GM23338 (cell line): Measurements from ENCODE around the gene NRP1. TPM values are rescaled to one million over a fixed set of nuclear protein-coding genes. Genes with fewer than 3 reads are reported as not detected.

ENCODE experiments used
- ATAC-seq: fragments of 200-7000 bp; cut with Tn5 transposase; 3 replicates; pipeline ENCODE4 v1.9.1; 2020
- DNase-seq: peaks from one replicate; pipeline ENCODE4 v3.0.0-alpha.2; 2015; ENCODE audit warnings: low spot score
- H2AFZ ChIP-seq: fragments of 200-600 bp; sonication (generic); 2 replicates; pipeline ENCODE4 v1.8.0; 2016; ENCODE audit warnings: antibody characterized with exemption, mild to moderate bottlenecking, moderate library complexity
- H3F3A ChIP-seq: fragments of 200-600 bp; sonication (generic); replicated peaks from 2 replicates; pipeline ENCODE4 v1.8.0; 2017; ENCODE audit warnings: antibody characterized with exemption, mixed run types, low read depth
- H3K27ac ChIP-seq: fragments of 200-600 bp; sonication (generic); 2 replicates; pipeline ENCODE4 v1.6.1; 2016; ENCODE audit warnings: low read depth
- H3K27me3 ChIP-seq: fragments of 200-600 bp; sonication (generic); 2 replicates; pipeline ENCODE4 v1.8.0; 2016; ENCODE audit warnings: mild to moderate bottlenecking, mixed run types, moderate library complexity; ENCODE audit not compliant: insufficient read depth
- H3K36me3 ChIP-seq: fragments of 200-600 bp; sonication (generic); 2 replicates; pipeline ENCODE4 v1.8.0; 2016; ENCODE audit warnings: mild to moderate bottlenecking; ENCODE audit not compliant: insufficient read depth
- H3K4me1 ChIP-seq: fragments of 200-600 bp; sonication (generic); 2 replicates; pipeline ENCODE4 v1.8.0; 2016; ENCODE audit warnings: mild to moderate bottlenecking, moderate library complexity; ENCODE audit not compliant: insufficient read depth
- H3K4me2 ChIP-seq: fragments of 200-600 bp; sonication (generic); 2 replicates; pipeline ENCODE4 v1.7.1; 2017; ENCODE audit warnings: mixed run types
- H3K4me3 ChIP-seq: fragments of 200-600 bp; sonication (generic); 2 replicates; pipeline ENCODE4 v1.6.1; 2016; ENCODE audit warnings: mixed run types
- H3K79me2 ChIP-seq: fragments of 200-600 bp; sonication (generic); replicated peaks from 2 replicates; pipeline ENCODE4 v1.8.0; 2017; ENCODE audit warnings: mild to moderate bottlenecking; ENCODE audit not compliant: insufficient read depth
- H3K9me2 ChIP-seq: fragments of 200-600 bp; sonication (generic); 2 replicates; pipeline ENCODE4 v1.8.0; 2017; ENCODE audit not compliant: insufficient read depth
- H4K20me1 ChIP-seq: fragments of 200-600 bp; sonication (generic); replicated peaks from 2 replicates; pipeline ENCODE4 v1.8.0; 2017; ENCODE audit warnings: mild to moderate bottlenecking; ENCODE audit not compliant: insufficient read depth
- H3K27ac Mint-ChIP-seq: 2 replicates; pipeline ENCODE4 v1.8.0; 2020; ENCODE audit warnings: inconsistent platforms, mild to moderate bottlenecking, moderate library complexity, mixed read lengths
- H3K27me3 Mint-ChIP-seq: 3 replicates; pipeline ENCODE4 v1.8.0; 2022; ENCODE audit warnings: low read depth, mild to moderate bottlenecking, moderate library complexity, mixed read lengths, inconsistent platforms; ENCODE audit not compliant: insufficient read depth, poor library complexity
- H3K36me3 Mint-ChIP-seq: 3 replicates; pipeline ENCODE4 v1.8.0; 2021; ENCODE audit warnings: low read depth, mild to moderate bottlenecking, inconsistent platforms, moderate library complexity, mixed read lengths
- H3K4me1 Mint-ChIP-seq: 3 replicates; pipeline ENCODE4 v1.8.0; 2020; ENCODE audit warnings: mild to moderate bottlenecking, inconsistent platforms, mixed read lengths
- H3K4me3 Mint-ChIP-seq: 3 replicates; pipeline ENCODE4 v1.8.0; 2021; ENCODE audit warnings: moderate library complexity, mild to moderate bottlenecking, inconsistent platforms, mixed read lengths
- H3K9me3 Mint-ChIP-seq: 3 replicates; pipeline ENCODE4 v1.8.0; 2020; ENCODE audit warnings: moderate library complexity, mild to moderate bottlenecking, inconsistent platforms, mixed read lengths
- CREB1 ChIP-seq: fragments of 250-450 bp; sonication (Bioruptor Pico); IDR thresholded peaks from 2 replicates; pipeline ENCODE4 v1.5.0; 2020; ENCODE audit warnings: low read depth, mild to moderate bottlenecking, moderate library complexity
- EZH2 ChIP-seq: fragments of 200-600 bp; sonication (generic); IDR thresholded peaks from one replicate; pipeline ENCODE4 v1.8.0; 2017; ENCODE audit warnings: antibody characterized with exemption, mild to moderate bottlenecking, low read depth; ENCODE audit not compliant: unreplicated experiment
- EZH2phosphoT487 ChIP-seq: fragments of 200-600 bp; sonication (generic); IDR thresholded peaks from one replicate; pipeline ENCODE4 v1.8.1; 2018; ENCODE audit warnings: antibody characterized with exemption; ENCODE audit not compliant: unreplicated experiment
- POLR2AphosphoS5 ChIP-seq: IDR thresholded peaks from 2 replicates; pipeline ENCODE4 v1.6.1; 2016; ENCODE audit warnings: antibody characterized with exemption, low read depth
- STAT1 ChIP-seq: IDR thresholded peaks from one replicate; pipeline ENCODE4 v1.6.1; 2016; ENCODE audit warnings: antibody characterized with exemption; ENCODE audit not compliant: unreplicated experiment
- ZNF114 ChIP-seq: fragments of 250-450 bp; sonication (Bioruptor Pico); IDR thresholded peaks from 2 replicates; pipeline ENCODE4 v1.5.0; 2020; ENCODE audit warnings: mild to moderate bottlenecking, moderate library complexity
- ZNF462 ChIP-seq: fragments of 250-450 bp; sonication (Bioruptor Pico); IDR thresholded peaks from 2 replicates; pipeline ENCODE4 v1.5.0; 2020; ENCODE audit warnings: mild to moderate bottlenecking, moderate library complexity
- polyA plus RNA-seq: library from polyadenylated mRNA; unstranded; fragments of >200 nt; fragmentation: Nextera tagmentation; extraction: Ambion mirVana; gene quantifications from 2 replicates; pipeline ENCODE4 v1.2.1, GENCODE V29; 2016
- total RNA-seq: library from RNA; depleted of rRNA; stranded (reverse); fragments of >200 nt; shearing (Covaris generic); gene quantifications from 2 replicates; pipeline ENCODE4 v1.2.3, GENCODE V29; 2014
- TF ChIP-seq, protein P1 (sequence below): IDR thresholded peaks from one replicate; pipeline ENCODE4 v1.6.1; 2018; ENCODE audit warnings: antibody characterized with exemption; ENCODE audit not compliant: unreplicated experiment
- TF ChIP-seq, protein P2 (sequence below), 2 experiments: fragments of 200-600 bp in 1 of 2; sonication (generic) in 1 of 2; conservative IDR thresholded peaks; 2 replicates each; pipeline versions ENCODE4 v1.5.1 to v1.6.1; 2016 to 2017; ENCODE audit warnings: antibody characterized with exemption in 2 of 2, low read depth in 2 of 2, mild to moderate bottlenecking in 2 of 2, moderate library complexity in 1 of 2

Gene NRP1
- total and polyA plus RNA-seq, 2 experiments from 2014 or later = 2.9 to 3.5 TPM

DNA sequence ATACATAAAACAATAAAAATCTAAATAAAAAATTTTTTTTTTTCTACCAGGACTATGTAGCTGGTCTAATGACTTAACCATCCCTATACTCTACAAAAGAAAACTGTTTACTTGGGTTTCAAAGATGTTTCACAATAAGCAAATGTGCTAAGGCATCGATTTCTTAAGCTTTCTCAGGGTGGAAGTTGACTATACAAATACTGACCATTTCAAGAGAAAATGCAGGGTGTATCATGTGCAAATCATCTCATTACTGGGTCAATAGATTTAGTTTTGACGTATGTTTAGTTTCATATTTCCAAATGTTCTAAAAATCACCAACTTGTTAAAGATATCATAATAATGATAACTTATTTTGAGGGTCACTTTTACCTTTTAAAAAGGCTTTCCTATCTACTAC, 7.5 kb downstream of the NRP1 start (continued):
- TF ChIP-seq, protein P1, sequence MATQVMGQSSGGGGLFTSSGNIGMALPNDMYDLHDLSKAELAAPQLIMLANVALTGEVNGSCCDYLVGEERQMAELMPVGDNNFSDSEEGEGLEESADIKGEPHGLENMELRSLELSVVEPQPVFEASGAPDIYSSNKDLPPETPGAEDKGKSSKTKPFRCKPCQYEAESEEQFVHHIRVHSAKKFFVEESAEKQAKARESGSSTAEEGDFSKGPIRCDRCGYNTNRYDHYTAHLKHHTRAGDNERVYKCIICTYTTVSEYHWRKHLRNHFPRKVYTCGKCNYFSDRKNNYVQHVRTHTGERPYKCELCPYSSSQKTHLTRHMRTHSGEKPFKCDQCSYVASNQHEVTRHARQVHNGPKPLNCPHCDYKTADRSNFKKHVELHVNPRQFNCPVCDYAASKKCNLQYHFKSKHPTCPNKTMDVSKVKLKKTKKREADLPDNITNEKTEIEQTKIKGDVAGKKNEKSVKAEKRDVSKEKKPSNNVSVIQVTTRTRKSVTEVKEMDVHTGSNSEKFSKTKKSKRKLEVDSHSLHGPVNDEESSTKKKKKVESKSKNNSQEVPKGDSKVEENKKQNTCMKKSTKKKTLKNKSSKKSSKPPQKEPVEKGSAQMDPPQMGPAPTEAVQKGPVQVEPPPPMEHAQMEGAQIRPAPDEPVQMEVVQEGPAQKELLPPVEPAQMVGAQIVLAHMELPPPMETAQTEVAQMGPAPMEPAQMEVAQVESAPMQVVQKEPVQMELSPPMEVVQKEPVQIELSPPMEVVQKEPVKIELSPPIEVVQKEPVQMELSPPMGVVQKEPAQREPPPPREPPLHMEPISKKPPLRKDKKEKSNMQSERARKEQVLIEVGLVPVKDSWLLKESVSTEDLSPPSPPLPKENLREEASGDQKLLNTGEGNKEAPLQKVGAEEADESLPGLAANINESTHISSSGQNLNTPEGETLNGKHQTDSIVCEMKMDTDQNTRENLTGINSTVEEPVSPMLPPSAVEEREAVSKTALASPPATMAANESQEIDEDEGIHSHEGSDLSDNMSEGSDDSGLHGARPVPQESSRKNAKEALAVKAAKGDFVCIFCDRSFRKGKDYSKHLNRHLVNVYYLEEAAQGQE = no peak
- TF ChIP-seq EZH2 = no peak
- TF ChIP-seq STAT1 = no peak
- TF ChIP-seq EZH2phosphoT487 = no peak
- TF ChIP-seq, protein P2, sequence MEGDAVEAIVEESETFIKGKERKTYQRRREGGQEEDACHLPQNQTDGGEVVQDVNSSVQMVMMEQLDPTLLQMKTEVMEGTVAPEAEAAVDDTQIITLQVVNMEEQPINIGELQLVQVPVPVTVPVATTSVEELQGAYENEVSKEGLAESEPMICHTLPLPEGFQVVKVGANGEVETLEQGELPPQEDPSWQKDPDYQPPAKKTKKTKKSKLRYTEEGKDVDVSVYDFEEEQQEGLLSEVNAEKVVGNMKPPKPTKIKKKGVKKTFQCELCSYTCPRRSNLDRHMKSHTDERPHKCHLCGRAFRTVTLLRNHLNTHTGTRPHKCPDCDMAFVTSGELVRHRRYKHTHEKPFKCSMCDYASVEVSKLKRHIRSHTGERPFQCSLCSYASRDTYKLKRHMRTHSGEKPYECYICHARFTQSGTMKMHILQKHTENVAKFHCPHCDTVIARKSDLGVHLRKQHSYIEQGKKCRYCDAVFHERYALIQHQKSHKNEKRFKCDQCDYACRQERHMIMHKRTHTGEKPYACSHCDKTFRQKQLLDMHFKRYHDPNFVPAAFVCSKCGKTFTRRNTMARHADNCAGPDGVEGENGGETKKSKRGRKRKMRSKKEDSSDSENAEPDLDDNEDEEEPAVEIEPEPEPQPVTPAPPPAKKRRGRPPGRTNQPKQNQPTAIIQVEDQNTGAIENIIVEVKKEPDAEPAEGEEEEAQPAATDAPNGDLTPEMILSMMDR (conservative IDR thresholded peaks at IDR 0.05; ENCODE audit: low read depth in 2 of 2) = no peak

DNA sequence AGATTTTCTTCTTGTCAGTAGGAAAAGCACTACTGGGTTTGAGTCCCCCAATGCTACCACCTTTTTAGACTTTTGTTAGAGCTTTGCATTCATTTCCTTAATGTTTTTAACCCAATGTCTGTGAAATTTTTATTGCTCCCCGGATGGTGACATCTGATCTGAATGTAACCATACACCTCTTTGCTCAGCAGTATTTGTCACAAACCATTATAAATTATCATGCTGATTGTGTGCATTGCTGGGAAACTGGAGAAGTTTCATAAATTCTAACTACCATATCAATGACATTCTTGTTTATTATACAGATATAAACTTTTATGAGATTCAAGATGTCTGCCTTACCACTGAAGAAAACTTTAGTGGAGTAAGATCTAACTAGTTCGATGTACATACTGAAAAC, 8.5 kb downstream of the NRP1 start:
- no peaks in the 10 kb centered on the region for H4K20me1 ChIP-seq
- no peak overlapping the region for H3K4me2 ChIP-seq
- DNase-seq = no peak
- Mint-ChIP-seq H3K27ac (no peak overlapping the region), H3K9me3 (no peaks in the 10 kb centered on the region), H3K27me3 (no peaks in the 10 kb centered on the region), H3K4me3 (no peak overlapping the region), H3K4me1 (peaks cover 10% of the 10 kb centered on the region; the same call in 2 of the 3 replicates), H3K36me3 (no peaks in the 10 kb centered on the region)
- no peaks in the 10 kb centered on the region for H3K79me2 ChIP-seq
- H2AFZ ChIP-seq = no peak overlapping the region
- no peaks in the 10 kb centered on the region for H3F3A ChIP-seq
- no peak overlapping the region for H3K4me3 ChIP-seq
- no peaks in the 10 kb centered on the region for H3K36me3 ChIP-seq
- ATAC-seq = no peak
- no peaks in the 10 kb centered on the region for H3K9me2 ChIP-seq
- H3K27ac ChIP-seq = no peak overlapping the region
- H3K27me3 ChIP-seq = no peaks in the 10 kb centered on the region
- H3K4me1 ChIP-seq = peaks cover 3% of the 10 kb centered on the region; the same call in 1 of the 2 replicates
- no peak for TF ChIP-seq ZNF114 (CRISPR knock-in tag)

- Mint-ChIP-seq H3K27ac (no peak overlapping the region), H3K4me1 (peaks cover 6% of the 10 kb centered on the region; the same call in 2 of the 3 replicates), H3K36me3 (peaks cover 5% of the 10 kb centered on the region; the same call in 2 of the 3 replicates), H3K9me3 (peaks cover 5% of the 10 kb centered on the region; the same call in 1 of the 3 replicates), H3K27me3 (no peaks in the 10 kb centered on the region), H3K4me3 (no peak overlapping the region)
- no peaks in the 10 kb centered on the region for H4K20me1 ChIP-seq
- H3K79me2 ChIP-seq = no peaks in the 10 kb centered on the region
- no peak overlapping the region for H3K4me2 ChIP-seq
- H3K36me3 ChIP-seq = no peaks in the 10 kb centered on the region
- H3K4me3 ChIP-seq = no peak overlapping the region
- H2AFZ ChIP-seq = no peak overlapping the region
- DNase-seq (no peak), ATAC-seq (no peak)
- H3K9me2 ChIP-seq = no peaks in the 10 kb centered on the region
- no peak overlapping the region for H3K27ac ChIP-seq
- no peaks in the 10 kb centered on the region for H3F3A ChIP-seq
- peaks cover 3% of the 10 kb centered on the region; the same call in 1 of the 2 replicates for H3K4me1 ChIP-seq
- no peaks in the 10 kb centered on the region for H3K27me3 ChIP-seq
- TF ChIP-seq POLR2AphosphoS5 (no peak), STAT1 (no peak), EZH2 (no peak), ZNF462 (CRISPR knock-in tag) (no peak), CREB1 (no peak)
Measured at GRCh38 chr10:33323721-33324120, 10.7 kb downstream of the NRP1 start.
